Measurements from ENCODE around the gene CACNB4.
"Not testable (repeated sequence)": the region's sequence is repeated elsewhere in the genome, so short reads cannot be mapped to it uniquely, and the experiment has no call there.

Gene CACNB4

GRCh38 chr2:152098496-152099366, at the start of gene CACNB4:
Gene CACNB4 (minus strand): TSS chr2:152099044.
- DNase-seq (ENCODE audit: low read depth in 2 of 2), result no peak

DNA sequence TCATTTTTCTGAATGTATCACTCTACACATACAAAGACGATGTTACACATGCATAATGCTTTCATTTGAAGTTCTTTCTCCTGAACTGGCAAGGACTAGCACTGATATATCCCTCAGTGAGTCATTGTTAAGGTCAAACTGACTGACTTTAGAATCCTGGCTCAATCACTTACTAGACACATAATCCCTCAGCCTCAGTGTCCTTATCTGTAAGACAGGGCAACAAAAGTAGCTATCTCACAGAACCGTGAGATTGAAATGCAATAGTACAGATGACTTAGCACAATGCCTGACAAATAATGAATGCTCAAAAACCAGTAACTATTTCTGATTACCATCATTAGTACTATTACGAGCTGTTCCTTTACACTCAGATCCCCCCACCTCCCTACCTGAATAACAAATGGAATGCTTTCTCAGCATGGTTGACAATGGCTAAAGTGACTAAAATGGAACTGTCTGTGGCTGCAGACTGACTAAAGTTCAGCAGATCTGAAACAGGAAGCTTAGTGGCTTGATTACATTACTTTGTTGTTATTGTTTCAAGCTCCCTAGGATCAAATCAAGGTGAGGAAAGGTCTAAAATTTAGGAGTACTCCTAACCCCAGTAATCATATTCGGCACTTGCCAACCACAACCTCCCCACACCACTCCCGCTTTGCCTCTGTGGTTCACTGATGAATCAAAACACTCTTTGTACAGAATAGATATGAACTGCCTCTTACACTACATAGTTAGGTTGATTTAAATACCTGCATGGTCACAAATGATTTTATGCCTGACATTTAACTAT, 35.8 kb upstream of the CACNB4 start:
- no peak for DNase-seq (ENCODE audit: low read depth in 2 of 2)

- DNase-seq (ENCODE audit: low read depth in 2 of 2), result no peak
Observed at GRCh38 chr2:152132306-152132705, 33.5 kb upstream of the CACNB4 start.

DNA sequence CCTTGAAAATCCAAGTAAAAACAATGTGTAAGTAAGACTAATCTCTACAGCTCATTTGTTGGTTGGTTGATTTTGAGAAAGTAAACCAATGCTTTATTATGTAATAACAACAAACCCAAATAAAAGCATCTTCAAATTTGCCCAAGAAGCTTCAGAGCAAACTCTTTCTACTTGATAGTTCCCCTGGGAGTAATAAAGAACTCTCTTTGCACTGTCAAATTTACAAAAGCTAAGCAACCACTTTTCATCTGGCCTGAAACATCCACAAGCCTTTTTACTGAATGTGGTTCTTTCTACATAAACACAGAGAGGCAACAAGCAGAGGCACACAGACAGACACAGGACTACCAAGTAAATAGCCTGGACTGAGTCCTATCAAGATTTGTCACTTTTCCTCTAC, 28.8 kb upstream of the CACNB4 start:
- no peak for DNase-seq (ENCODE audit: low read depth in 2 of 2)

DNA sequence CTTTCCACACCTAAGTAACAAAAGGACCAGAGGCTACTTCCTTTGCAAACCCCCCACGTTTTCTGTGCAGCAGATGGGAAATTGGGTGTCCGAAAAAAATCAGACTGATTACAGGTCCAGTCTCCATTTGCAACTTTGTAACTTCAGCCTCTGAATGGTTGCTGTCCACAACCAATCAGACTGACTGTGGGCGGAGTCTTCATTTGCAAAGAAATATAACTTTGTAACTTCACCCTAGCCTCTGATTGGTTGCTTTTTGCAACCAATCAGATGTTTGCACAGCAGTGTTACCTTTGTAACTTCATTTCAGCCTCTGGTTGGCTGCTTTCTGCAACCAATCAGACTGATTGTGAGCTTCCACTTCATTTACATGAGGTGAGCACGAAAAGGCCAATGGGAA, 27.8 kb upstream of the CACNB4 start:
- no peak for DNase-seq (ENCODE audit: low read depth in 2 of 2)

DNA sequence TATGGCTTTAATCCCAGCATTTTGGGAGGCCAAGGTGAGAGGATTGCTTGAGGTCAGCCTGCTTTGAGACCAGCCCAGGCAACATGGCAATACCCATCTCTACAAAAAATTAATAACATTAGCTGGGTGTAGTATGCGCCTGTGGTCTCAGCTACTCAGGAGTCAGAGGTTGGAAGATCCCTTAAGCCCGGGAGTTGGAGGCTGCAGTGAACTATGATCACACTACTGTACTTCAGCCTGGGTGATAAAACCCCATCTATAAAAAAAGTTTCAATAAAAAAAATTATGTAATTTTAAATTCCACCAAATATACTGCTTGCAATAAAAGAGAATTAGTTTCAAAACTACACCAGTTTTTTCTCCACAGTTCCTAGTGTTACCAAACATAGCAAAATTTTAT, 23.3 kb upstream of the CACNB4 start:
- no peak for DNase-seq (ENCODE audit: low read depth in 2 of 2)

- no peak for DNase-seq (ENCODE audit: low read depth in 2 of 2)
Observed at GRCh38 chr2:152120430-152120829, 21.6 kb upstream of the CACNB4 start.

DNA sequence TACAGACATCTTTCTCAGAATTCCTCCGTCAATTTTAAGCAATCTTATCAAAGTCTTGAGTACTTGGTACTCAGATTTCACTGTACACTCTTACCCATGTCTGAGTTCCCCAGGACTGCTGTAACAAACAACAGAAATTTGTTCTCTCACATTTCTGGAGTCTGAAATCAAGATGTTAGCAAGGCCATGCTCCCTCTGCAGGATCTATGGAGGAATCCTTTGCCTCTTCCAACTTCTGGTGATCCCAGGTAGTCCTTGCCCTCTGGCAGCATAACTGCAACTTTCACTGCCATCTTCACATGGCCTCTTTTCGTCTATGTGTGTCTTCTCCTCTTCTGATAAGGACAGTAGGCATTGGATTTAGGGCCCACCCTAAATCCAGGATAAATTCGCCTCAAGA, 17.1 kb upstream of the CACNB4 start:
- DNase-seq (ENCODE audit: low read depth in 2 of 2), result no peak

DNA sequence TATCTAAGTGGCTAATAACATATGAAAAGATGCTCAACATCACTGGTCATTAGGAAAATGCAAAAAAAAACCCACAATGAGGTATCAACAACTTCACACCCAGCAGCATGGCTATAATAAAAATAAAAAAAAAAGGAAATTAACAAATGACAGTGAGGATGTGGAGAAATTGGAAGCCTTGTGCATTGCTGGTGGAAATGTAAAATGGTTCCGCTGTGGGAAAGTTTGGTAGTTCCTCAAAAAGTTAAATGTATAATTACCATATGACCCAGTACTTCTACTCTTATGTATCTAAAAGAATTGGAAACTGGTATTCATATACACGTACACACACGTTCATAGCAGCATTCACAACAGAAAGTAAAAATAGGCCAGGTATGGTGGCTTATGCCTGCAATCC, 15.5 kb upstream of the CACNB4 start:
- DNase-seq (ENCODE audit: low read depth in 2 of 2), result no peak

DNA sequence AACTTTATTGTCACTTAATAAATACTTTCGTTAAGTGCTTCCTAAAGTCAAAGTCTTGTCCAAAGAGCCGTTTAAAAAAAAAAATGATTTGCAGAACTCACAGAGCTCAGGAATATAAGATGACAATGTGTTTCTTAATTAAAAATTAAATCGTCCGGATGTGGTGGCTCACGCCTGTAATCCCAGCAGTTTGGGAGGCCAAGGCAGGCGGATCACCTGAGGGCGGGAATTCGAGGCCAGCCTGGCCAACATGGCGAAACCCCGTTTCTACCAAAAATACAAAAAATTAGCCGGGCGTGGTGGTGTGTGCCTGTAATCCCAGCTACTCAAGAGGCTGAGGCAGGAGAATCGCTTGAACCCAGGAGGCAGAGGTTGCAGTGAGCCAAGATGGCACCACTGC, 8.3 kb upstream of the CACNB4 start:
- not testable (repeated sequence) for DNase-seq (ENCODE audit: low read depth in 2 of 2)

GRCh38 chr2:152106464-152106863, 7.6 kb upstream of the CACNB4 start:
- no peak for DNase-seq (ENCODE audit: low read depth in 2 of 2)

GRCh38 chr2:152103271-152103670, 4.4 kb upstream of the CACNB4 start:
- no peak for DNase-seq (ENCODE audit: low read depth in 2 of 2)

DNA sequence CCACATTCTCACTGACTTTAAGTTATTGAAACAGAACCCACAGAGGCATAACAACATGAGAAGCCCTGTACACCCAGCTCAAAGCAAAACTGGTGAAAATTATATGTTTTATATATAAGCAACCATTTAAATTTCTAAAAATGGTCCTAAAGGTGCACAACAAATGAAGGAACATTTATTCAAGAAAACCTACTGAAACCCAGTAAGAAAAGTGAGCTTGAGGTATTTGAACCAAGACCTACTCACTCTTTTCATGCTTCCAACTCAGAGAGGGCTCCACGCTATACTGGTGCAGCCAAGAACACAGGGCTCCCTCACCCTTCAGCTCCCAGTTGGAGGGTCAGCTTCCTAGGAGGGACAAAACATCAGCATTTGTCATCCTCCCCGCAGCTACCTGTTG, 2.1 kb upstream of the CACNB4 start:
- no peak for DNase-seq (ENCODE audit: low read depth in 2 of 2)

GRCh38 chr2:152099367-152100050, 665 bp upstream of the CACNB4 start:
- no peak for DNase-seq (ENCODE audit: low read depth in 2 of 2)

- DNase-seq (ENCODE audit: low read depth in 2 of 2), result no peak
Observed at GRCh38 chr2:152097801-152098495, 896 bp downstream of the CACNB4 start.

- DNase-seq (ENCODE audit: low read depth in 2 of 2), result peak; percentile 7 to 13
Observed at GRCh38 chr2:152097290-152097800, 1.5 kb downstream of the CACNB4 start.

- DNase-seq (ENCODE audit: low read depth in 2 of 2), result no peak
Observed at GRCh38 chr2:152095146-152095545, 3.7 kb downstream of the CACNB4 start.

- no peak for DNase-seq (ENCODE audit: low read depth in 2 of 2)
Observed at GRCh38 chr2:152094014-152094413, 4.8 kb downstream of the CACNB4 start.

DNA sequence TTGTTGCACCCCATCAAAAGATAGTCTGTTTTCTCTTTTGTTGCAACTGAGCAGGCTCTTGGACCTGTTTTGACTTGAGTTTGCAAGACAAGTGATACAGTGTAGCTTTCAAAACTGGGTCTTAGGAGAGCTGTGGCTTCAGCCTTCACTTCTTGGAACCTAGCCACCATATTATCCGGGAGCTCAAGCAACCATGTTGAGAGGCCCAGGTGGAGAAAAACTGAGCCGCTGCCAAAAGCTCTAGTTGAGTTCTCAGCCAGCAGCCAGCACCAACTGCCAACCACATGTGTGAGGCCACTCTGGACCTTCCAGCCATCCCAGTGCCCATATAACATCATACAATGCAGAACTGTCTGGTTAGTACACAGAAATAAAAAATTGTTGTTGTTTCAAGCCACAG, 5.4 kb downstream of the CACNB4 start:
- no peak for DNase-seq (ENCODE audit: low read depth in 2 of 2)

- DNase-seq (ENCODE audit: low read depth in 2 of 2), result no peak
Observed at GRCh38 chr2:152092095-152092494, 6.7 kb downstream of the CACNB4 start.

GRCh38 chr2:152090726-152091125, 8.1 kb downstream of the CACNB4 start:
- DNase-seq (ENCODE audit: low read depth in 2 of 2), result not testable (repeated sequence)

DNA sequence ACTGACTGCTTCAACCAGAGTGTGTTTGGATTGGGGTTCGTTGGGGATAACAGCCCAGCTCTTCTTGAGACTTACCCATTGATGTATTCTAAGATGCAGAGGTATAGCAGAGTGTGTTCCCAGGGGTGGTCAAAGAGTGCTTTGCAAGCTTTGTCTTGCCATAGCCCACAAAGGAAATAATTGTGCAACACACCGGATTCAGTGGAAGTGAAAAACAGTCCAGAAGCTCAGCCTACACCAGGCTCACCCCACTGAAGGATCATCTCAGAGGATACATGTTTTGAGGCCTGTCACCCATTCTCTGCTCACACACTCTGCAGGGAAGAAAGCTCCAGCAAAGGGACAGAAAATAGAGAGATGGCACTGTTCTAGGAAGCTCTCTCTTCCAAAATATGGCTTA, 9.6 kb downstream of the CACNB4 start:
- DNase-seq (ENCODE audit: low read depth in 2 of 2), result no peak
